MV-4-11 (cell line): ENCODE results near the gene DIS3L2.
"Not testable (repeated sequence)": the region's sequence is repeated elsewhere in the genome, so short reads cannot be mapped to it uniquely, and the experiment has no call there.

ENCODE experiments used
- DNase-seq: peaks from one replicate; lab custom pipeline; 2025; lab: John Stamatoyannopoulos, UW

Gene DIS3L2

DNA sequence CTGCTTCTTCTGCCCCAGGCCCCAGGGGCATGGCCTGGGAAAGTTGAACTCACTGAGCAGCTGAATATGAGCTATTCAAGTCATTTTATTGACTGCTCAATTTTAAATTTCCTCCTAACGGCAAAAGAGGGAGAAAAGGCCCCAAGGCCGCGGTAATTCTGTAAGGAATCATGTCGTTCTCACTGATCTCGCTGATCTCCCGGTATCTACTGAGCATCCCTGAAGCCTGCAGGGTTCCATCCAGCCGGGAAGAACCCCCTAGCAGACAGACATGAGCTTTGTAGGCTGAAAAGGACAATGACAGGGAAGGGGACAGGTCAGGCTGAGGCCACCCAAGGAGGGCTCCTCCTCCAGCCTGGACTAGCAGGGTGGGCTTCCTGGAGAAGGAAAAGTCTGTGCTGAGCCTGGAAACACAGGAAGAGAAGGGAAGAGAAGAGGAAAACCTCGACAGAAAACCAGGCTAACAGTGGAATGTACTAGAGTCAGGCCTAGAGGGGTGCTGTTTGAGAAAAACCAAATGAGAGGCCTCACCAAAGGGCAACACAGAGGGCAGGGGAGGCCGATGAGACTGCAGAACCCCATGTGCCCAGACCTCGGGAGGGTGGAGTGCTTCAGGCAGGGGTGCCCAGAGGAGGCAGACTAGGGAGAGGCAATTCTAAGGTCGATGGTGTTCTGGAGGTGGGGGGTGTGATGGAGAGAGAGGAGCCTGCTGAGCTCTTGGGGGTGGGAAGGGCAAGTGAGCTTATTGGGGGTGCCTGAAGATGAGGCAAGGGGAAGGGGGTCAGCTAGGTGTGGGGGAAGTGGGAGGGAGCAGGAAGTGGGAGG, 32.4 kb upstream of the DIS3L2 start:
- DNase-seq, result no peak

DNA sequence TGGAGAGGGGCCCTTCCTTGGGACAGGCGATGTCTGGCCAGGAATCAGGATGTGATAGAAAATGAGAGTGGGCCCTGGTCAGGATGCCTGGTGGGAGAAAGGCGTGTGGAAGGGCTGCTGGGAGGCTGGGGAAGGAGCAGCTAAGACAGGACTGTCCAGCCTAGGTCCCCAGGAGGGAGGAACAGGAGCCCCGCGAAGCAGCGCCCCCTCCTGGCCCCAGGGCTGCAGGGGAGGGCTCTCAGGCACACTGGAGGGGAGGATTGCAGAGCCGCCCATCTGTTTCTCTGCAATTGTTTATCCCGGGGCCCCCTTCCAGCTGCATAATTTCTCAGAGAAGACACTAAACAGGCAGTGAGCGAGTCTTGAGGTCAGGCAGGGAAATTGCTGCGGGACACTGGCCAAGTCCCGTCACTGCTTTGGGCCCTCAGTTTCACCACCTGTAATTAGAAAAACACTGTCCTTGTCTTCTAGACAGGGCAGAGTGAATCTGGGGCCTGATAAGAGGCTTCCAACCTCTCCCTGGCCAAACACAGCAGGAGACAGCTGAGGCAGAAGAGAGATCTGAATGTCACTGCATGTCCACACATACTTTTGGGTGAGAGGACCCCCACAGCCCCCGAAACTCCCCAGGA, 31.4 kb upstream of the DIS3L2 start:
- no peak for DNase-seq

DNA sequence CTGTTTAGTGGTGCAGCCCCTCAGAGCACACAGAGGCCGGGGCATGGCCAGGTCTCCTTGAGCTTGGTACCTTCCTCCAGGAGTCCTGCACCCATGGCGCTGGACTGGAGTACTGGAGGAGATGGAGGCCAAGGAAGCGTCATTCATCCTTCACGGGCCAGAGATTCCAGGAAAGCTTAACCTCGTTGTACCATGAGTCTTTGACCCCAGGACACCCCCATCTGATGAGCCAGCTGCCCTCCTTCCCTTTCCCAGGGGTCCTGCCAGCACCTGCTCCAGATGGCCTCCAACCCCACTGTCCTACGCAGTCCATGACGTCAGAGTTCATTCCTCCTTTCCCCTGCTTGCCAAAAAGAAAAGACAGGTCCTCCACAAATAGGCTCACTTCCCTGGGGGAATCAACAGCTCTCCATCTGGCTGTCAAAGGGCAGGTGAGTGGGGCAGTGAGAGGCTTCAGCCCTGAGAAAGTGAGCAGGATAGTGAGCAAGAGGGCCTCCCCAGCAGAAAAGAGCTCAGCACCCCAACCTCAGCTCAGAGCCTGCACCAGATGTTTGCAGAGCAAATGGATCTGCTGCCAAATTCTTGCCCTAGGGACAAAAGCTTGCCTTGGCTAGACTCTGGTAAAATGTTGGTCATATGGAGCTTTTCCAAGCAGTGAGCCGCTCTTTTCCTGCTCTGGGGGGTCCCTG, 30.8 kb upstream of the DIS3L2 start:
- no peak for DNase-seq

DNA sequence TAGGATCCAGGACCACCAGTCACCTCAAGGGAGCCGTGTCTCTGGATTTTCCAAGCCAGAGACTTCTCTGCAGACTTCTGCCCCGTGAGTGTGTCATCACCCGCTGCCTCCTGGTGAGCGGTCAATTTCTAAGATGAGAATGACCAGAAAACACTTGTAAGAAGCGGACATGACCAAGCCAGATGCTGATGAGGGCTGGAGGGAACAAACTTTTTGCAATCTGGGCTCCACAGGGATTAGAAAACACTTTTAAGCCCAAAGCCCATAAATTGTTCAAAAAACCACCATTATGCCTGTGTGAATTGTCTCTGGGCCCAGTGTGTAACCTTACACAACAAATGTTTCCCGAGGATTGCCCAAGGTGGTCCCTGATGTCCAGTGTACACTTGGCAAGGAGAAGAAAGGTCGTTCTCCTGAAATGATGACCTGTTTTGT, 30.0 kb upstream of the DIS3L2 start:
- no peak for DNase-seq

DNA sequence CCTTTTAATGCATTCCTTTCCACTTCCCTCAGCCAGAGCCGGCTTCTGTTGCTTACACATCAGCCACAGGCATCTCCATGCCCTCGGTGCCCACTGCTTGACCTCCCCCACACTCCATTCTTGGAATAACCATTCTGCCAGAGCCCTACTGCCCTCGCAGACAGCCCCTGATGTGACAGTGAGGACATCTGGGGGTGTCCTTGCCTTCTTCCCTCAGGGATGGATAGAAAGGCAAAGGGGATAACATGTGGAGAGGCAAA, 28.9 kb upstream of the DIS3L2 start:
- no peak for DNase-seq

DNA sequence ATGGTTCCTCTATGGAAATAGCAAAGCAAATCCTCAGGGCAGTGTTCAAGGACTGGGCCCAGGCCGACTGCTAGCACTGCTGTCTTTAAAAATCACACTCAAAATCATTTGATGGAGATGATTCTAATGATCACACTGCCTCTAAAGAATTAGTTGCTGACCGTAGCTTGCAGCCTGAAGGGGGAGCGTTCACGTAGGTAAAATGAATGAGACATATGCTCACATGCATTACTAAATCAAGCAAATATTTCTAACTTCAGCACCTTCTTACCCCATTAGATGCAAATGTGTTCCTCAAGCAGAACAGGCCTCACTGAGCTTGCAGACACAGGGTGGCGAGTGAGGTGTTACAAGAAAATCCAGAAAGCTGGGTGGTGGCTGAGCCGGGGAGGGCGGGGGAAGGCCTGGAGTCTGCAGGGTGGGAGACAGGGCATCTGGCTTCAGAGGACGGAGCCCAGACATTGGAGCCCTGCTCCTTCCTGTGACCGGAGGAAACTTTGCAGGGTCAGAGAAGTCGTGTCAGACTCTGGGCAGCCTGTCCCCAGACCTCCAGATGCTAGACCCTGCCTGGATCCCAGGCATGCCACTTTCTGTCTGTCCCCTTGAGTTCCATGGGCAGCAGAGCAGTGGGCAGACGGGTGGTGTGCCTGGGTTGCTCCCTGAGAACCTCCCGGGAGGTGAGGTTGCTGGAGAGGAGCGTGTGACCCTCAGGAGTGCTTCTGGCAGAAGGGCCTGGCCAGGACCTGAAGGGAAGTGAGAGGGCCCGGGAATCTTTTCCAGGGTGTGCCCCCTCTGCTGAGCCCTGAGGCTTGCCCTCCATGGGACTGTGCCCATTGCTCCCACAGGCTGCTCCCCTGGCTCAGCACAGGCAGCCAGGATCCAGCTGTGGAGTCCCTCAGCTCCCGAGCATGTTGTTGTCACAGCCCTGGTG, 28.3 kb upstream of the DIS3L2 start:
- no peak for DNase-seq

DNA sequence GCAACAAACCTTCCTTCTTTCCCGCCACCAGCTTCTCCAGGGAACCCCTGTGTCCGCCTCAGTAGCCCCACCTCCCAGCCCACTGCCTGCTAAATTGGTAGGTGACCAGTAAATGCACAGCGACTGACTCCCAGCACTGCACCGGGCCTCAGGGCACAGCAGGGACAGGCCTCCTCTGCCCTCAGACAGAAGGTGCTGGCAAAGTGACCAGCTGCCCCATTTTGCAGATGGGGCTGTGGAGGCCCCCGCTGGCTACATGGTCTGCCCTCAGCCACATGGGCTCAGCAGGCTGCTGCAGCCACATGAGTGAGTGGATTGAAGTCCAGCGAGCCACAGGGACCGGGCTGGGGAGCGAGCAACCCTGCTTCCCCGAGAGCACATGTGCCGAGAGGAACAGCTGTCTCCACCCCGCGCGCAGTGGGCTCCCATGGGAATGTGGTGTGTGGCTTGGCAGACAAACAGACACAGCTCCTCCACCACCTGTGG, 27.6 kb upstream of the DIS3L2 start:
- DNase-seq, result no peak

DNA sequence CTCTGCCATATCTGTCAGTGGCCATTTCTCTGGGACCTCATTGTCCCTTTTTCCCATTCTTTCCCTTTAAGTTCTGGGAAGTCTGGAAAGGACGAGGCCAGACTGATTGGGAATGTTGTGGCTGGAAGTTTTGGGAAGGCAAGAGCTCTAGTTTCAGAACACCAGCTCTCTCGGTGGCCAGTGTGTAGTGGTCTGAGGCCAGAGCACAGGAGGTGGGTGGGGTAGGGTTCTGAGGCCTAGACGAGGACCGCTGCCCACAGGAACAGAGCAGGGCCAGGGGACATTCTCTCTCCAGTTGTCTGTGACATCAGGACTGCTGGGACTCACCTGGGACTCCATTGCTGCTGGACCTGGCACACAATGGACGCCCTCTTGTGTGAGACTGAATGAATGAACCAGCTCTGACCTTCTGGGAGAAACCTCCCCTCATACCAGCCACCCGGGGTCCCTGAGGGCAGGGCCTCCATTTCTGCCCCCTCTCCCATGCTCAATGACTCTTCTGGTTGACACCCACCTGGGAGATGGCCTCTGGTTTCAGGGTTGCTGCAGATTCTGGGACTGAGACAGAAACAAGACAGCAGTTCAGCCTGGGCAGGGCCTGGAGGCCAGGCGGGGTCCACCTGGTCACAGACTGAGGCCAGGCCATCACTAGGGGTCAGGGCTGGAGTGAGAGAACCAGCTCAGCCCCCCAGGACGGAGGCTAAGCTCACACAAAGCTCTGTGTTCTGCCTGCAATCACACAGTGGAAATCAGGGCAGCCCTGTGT, 26.9 kb upstream of the DIS3L2 start:
- no peak for DNase-seq

DNA sequence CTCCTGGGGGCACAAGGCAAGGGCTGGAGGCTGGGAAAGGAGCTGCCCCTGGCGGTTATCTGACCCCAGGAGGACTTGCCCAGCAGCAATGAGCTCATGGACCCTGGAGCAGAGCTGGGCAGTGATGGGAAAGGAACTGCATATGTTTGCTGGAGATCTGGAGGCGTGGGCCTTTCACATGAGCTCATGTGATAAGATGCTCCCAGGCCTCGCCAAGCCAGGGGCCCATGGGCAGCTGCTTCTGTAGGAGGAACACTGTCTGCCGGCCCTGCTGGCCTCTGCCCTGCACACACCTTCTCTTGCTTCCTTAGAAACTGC, 26.3 kb upstream of the DIS3L2 start:
- DNase-seq, result no peak

DNA sequence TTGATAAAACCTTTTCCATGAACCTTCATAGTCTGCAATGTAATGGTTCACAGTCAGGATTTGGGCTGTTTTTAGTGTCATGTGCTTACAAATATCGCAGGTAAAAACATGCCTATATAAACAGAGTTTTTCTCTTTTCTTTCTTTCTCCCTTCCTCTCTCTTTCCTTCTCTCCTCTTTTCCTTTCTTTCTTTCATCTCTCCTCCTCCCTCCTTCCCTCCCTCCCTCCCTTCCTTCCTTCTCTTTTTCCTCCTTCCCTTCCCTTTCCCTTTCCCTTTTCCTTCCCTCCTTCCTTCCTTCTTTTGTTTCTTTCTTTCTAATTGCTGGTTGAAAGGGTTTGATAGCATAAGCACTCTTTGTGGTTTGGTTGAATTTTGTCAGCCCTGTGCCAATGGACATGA, 25.7 kb upstream of the DIS3L2 start:
- no peak for DNase-seq

DNA sequence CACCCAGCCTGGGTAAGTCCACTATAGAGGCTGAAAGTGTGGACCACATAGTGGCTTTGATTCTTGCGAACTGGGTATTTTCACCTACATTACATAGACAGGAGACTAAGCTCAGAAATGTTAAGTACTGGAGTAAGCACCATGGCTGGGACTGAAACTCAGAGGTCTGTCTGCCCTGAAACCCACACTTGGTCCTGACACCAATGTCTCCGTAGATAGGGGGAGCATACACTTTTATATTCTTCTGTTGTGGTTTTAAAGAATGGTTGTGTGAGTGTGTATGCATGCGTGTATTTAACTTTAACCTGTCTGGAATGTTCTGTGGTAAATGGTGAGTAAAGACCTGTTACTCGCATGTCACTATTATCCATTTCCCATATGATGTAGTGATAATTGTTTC, 25.0 kb upstream of the DIS3L2 start:
- DNase-seq, result no peak

DNA sequence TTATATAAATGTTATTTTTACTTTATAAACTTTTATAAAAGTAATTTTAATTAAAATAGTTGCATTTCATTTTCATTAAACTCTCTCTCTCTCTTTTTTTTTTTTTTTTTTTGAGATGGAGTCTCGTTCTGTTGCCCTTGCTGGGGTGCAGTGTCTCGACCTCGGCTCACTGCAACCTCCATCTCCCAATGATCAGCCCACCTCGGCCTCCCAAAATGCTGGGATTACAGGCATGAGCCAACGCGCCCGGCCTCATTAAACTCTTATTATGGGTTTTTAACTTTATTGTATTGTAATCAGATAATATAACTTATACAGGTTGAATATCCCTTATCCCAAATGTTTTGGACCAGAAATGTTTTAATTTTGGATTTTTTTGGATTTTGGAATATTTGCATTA, 24.5 kb upstream of the DIS3L2 start:
- DNase-seq, result no peak

DNA sequence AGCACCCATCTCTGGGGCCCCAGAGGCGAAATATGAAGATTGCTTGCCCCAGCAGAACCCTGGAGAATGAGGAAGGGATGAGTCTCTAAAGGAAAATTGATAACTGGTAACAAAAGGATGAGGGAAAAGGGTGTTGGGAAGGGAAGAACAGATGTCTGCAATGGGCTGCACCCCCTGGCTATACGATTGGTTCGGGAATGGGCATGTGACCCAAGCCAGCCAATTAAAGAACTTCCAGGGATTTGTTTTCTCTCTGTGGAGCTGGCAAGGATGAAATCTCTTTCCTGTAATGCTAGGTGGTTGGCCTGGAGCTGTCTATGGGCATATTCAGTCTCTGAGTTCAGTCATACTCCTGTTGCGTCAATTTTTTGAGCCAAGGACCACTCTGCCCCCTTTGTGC, 22.5 kb upstream of the DIS3L2 start:
- DNase-seq, result no peak

DNA sequence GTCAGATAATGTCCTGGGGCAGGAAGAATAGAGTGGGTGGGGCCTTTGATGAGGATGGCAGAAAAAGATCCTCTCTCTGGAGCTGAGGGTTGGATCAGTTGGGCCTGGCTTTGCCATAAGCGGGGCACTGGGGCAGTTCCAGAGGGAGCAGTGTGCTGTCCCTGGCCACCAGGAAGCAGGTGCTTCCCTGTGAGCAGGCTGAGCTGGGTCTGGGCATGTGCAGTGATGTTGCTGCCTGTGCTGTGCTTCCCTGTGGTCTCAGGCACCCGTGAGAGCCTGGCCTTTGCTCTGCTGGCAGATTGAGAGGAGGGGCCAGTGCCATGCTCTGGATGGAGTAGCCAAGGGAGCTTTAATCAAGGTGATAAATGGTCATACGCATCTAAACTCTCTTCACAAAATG, 20.7 kb upstream of the DIS3L2 start:
- DNase-seq, result no peak

DNA sequence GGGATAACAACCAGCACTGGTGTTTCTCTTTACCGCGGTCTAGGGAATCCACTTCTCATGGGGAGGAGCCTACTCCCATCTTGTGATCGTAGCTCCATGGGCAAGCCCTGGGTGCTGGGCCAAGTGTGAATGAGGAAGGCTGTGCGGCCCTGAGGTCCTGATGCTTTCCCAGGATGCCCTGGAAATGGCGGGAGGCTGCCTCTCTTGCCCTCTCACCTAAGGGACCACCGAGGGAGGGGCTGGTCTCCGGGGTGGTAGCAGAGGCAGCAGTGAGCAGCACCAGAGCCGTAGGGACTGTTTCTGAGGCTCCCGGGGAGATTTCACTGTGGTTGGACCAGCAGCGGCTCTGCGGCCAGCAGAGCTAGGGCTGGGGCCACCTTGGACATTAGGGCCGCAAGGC, 19.8 kb upstream of the DIS3L2 start:
- DNase-seq, result no peak

DNA sequence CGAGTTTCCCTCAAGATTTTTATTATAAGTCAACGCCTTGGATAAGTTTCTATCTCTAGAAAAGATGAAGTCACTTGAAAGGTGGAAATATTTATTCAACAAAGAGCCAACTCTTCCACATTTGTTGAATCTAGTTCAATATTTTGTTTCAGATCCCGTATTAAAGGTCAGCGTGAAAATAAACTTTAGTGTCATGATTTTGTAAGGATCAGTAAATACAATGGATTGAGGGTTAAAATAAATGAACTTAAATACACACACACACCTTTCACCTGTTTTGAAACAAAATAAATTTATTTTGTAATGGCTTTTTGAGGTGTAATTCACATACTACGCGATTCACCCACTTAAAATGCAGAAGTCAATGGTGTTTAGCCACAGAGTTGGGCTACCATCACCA, 19.3 kb upstream of the DIS3L2 start:
- no peak for DNase-seq

DNA sequence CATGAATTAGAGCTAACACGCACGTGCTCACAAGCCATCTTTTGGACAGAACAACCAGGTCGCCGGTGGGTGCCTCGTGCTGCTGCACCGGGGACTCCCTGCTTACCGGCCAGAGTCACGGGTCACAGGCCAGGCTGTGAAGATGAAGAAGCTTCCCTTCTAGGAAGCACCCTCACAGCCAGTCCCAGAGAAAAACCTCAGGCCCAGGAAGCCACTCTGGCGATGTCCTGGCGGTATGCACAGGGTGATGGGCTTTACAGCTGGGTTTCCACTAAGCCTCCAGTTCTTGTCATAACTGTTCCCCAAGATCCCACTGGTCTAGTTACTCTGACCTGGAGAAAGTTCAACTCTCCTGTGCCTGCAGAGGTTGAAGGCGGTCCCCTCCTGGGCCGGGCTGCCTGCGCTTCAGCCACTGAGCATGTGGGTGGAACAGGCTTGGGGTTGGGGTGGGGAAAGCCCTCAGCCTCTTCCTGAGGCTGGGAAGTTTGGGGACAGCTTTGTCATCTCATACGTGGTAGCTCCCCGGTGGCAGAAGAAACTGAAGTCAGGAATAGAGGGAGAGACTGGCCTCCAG, 15.2 kb upstream of the DIS3L2 start:
- no peak for DNase-seq

DNA sequence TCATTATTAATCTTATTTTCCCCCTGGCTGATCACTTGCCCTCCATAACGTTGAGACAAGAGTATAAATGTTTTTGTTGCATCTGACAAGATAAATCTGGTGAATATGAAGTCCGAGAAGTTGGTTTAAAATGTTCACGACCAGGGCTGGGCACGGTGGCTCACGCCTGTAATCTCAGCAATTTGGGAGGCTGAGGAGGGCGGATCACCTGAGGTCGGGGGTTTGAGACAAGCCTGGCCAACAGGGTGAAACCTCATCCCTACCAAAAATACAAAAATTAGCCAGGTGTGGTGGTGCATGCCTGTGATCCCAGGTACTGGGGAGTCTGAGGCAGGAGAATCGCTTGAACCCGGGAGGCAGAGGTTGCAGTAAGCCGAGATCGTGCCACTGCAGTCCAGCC, 14.4 kb upstream of the DIS3L2 start:
- DNase-seq, result not testable (repeated sequence)

DNA sequence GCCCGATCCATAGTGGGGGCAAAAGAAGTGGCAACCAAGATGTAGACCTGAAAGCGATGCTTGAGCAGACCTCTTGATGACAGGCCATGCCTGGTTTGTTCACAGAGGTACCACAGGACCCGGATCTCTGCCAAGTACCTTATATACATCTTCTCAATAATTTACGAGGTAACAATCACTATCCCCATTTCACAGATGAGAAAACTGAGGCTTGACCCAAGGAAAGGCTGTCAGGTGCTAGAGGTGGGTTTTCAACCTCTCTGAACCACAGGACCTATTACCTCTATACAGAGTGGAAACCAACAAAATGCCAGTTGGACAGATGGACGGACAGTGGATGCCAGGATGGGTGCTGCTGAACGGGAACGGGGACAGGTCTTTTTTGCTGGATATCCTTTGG, 13.8 kb upstream of the DIS3L2 start:
- no peak for DNase-seq

DNA sequence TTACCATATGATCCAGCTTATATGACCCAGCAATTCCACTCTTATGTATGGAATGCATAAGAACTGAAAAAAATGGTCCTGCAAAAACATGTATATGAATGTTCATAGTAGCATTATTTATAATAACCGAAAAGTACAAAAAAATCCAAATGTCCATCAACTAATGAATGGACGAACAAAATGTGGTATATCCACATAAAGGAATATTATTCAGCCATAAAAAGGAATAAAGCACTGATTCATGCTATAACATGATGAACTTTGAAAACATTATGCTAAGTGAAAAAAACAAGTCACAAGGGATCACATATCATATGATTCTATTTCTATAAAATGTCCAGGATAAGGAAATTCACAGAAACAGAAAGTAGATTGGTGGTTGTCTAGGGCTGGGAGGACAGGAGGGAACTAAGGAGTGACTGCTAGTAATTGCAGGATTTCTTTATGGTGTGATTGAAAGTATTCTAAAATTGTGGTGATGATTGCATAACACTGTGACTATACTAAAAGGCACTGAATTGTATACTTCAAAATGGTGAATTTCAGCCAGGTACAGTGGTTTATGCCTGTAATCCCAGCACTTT, 10.0 kb upstream of the DIS3L2 start:
- DNase-seq, result no peak
